Panc1 (cell line): ENCODE results near the gene CNNM1. TPM values are rescaled to one million over a fixed set of nuclear protein-coding genes. Genes with fewer than 3 reads are reported as not detected.

Experiments
- ATAC-seq: fragments of 200-7000 bp; cut with Tn5 transposase; 2 replicates; pipeline ENCODE4 v1.9.1; 2020; ENCODE audit warnings: mild to moderate bottlenecking, moderate library complexity
- Bru-seq: library from RNA; stranded (reverse); fragments of 400-500 nt; gene quantifications from one replicate; lab custom pipeline; 2021; lab: Mats Ljungman, UMichigan
- BruChase-seq, 2 experiments: library from RNA; stranded (reverse); fragments of 400-500 nt; gene quantifications; one replicate each; lab custom pipeline; 2021; lab: Mats Ljungman, UMichigan
- BruUV-seq: library from RNA; stranded (reverse); fragments of 400-500 nt; replicated peaks from 2 replicates; lab custom pipeline; 2021; lab: Mats Ljungman, UMichigan
- CTCF ChIA-PET: fragments of 300-600 bp; sonication (Branson Sonifier 250); formaldehyde crosslinking; loops from one replicate; lab custom pipeline; 2022; ENCODE audit warnings: antibody characterized with exemption; lab: Charles Lee
- POLR2A ChIA-PET: fragments of 300-600 bp; sonication (Branson Sonifier 250); formaldehyde crosslinking; loops from one replicate; lab custom pipeline; 2022; ENCODE audit warnings: antibody characterized with exemption; lab: Charles Lee
- DNase-seq: peaks from one replicate; pipeline ENCODE4 v3.0.0-alpha.2; 2010; ENCODE audit warnings: low read depth, low spot score
- H3K27ac ChIP-seq: 2 replicates; pipeline ENCODE4 v1.5.1; 2011; ENCODE audit warnings: mild to moderate bottlenecking, low read length, inconsistent platforms
- H3K27me3 ChIP-seq: fragments of 200-500 bp; sonication (Bioruptor generic); 2 replicates; pipeline ENCODE4 v1.6.0; 2014; ENCODE audit warnings: low read length, inconsistent platforms; ENCODE audit not compliant: control insufficient read depth, insufficient read depth
- H3K36me3 ChIP-seq: fragments of 200-500 bp; sonication (Bioruptor generic); 2 replicates; pipeline ENCODE4 v1.5.1; 2014; ENCODE audit warnings: inconsistent platforms, mild to moderate bottlenecking, low read length, moderate library complexity; ENCODE audit not compliant: control insufficient read depth, insufficient read depth
- H3K4me1 ChIP-seq: 2 replicates; pipeline ENCODE4 v1.5.1; 2011; ENCODE audit warnings: inconsistent platforms, mild to moderate bottlenecking, low read length, moderate library complexity; ENCODE audit not compliant: control insufficient read depth, insufficient read depth
- H3K4me3 ChIP-seq, 2 experiments: 2 replicates each; pipeline ENCODE4 v1.5.1; 2011 to 2012; ENCODE audit warnings: low read depth in 2 of 2, low read length in 2 of 2, mild to moderate bottlenecking in 2 of 2, inconsistent platforms in 1 of 2, moderate library complexity in 1 of 2
- H3K9me3 ChIP-seq: fragments of 200-500 bp; sonication (Bioruptor generic); 2 replicates; pipeline ENCODE4 v1.5.1; 2014; ENCODE audit warnings: low read depth, mild to moderate bottlenecking, inconsistent platforms, low read length, moderate library complexity; ENCODE audit not compliant: control insufficient read depth, insufficient read depth
- CTCF ChIP-seq: fragments of 450-650 bp; IDR thresholded peaks from 2 replicates; pipeline ENCODE4 v1.5.1; 2017; ENCODE audit warnings: mild to moderate bottlenecking
- POLR2AphosphoS5 ChIP-seq: IDR thresholded peaks from 2 replicates; pipeline ENCODE4 v1.6.1; 2012; ENCODE audit warnings: mild to moderate bottlenecking, low read depth, low read length, moderate library complexity
- REST ChIP-seq, 2 experiments: IDR thresholded peaks; 2 replicates each; pipeline ENCODE4 v1.6.1; 2011 to 2012; ENCODE audit warnings: low read depth in 2 of 2, control low read depth in 1 of 2, low read length in 1 of 2, mild to moderate bottlenecking in 1 of 2, moderate library complexity in 1 of 2; ENCODE audit not compliant: insufficient read depth in 1 of 2
- SIN3A ChIP-seq: IDR thresholded peaks from 2 replicates; pipeline ENCODE4 v1.6.1; 2012; ENCODE audit warnings: low read depth, mild to moderate bottlenecking, low read length, moderate library complexity, borderline replicate concordance; ENCODE audit not compliant: insufficient read depth
- TCF7L2 ChIP-seq: IDR thresholded peaks from 2 replicates; pipeline ENCODE4 v1.6.1; 2011; ENCODE audit warnings: mild to moderate bottlenecking, low read depth, low read length, inconsistent platforms
- in situ Hi-C: cut with HindIII; loops from 2 replicates; pipeline ENCODE4 v1.10.0; 2016; ENCODE audit warnings: low sequenced_read_pairs, low pct_unique_long_range_greater_than_20kb
- intact Hi-C: fragments of 100-400 bp; cut with micrococcal nuclease; formaldehyde crosslinking; loops from one replicate; pipeline ENCODE4 v1.10.0; 2022; ENCODE audit not compliant: unreplicated experiment
- long read RNA-seq: library from polyadenylated mRNA; unstranded; transcript quantifications from one replicate; pipeline ENCODE4 v2.0.0, GENCODE V29; 2021; ENCODE audit not compliant: unreplicated experiment
- polyA plus RNA-seq: library from polyadenylated mRNA; unstranded; fragments of >200 nt; gene quantifications from one replicate; pipeline ENCODE4 v1.2.1, GENCODE V29; 2012; ENCODE audit warnings: missing spikeins; ENCODE audit not compliant: insufficient read length
- total RNA-seq: library from RNA; stranded (reverse); gene quantifications from one replicate; pipeline ENCODE4 v1.2.1, GENCODE V29; 2021; ENCODE audit not compliant: unreplicated experiment

Gene CNNM1
- total RNA-seq = 16.6 TPM
- 12.7 TPM for polyA plus RNA-seq
- Bru-seq, nascent RNA = percentile 65 among the genes with signal in this experiment
- percentile 75 among the genes with signal in this experiment for BruChase-seq, experiment 1, labeled RNA remaining after a 2-hour chase
- BruChase-seq, experiment 2, labeled RNA remaining after a 6-hour chase = percentile 73 among the genes with signal in this experiment
- long read RNA-seq, full-length matches to known transcripts = 17 of 46 reads
- long read RNA-seq, partial matches to known transcripts = 9 of 46 reads
- long read RNA-seq, other reads (novel, unspliced or antisense) = 20 of 46 reads

GRCh38 chr10:99329304-99329553, at the start of gene CNNM1:
CNNM1 (plus strand) TSS chr10:99329356; CDS start chr10:99329388, 32 bp downstream.
- CTCF ChIA-PET = interaction anchor here (1.1 kb wide), 1 partner anchor 42 kb away, joined by 3 read pairs; no protein-coding TSS in a partner anchor
- intact Hi-C loops = no loop called here
- Histone ChIP-seq H3K4me3 (peak within 1 kb of the TSS; percentile 55 to 81), H3K27ac (peak within 1 kb of the TSS; percentile 70), H3K36me3 (no peaks in the 10 kb centered on the region), H3K4me1 (peaks cover 12% of the 10 kb centered on the region), H3K9me3 (no peaks in the 10 kb centered on the region), H3K27me3 (no peaks in the 10 kb centered on the region)
- TF ChIP-seq POLR2AphosphoS5 (no peak), TCF7L2 (0 out of 2 replicates have a peak, but pooled peaks have one; percentile 22)
- DNase-seq (no peak), ATAC-seq (peak; percentile 86)
- POLR2A ChIA-PET = no interaction called here
- in situ Hi-C loops = no loop called here
- BruUV-seq = no TSS peak

GRCh38 chr10:99279626-99280111, 49.5 kb upstream of the CNNM1 start:
- ATAC-seq = peak; percentile 62; the same call in 1 of the 2 replicates

More at GRCh38 chr10:99279626-99280111, 49.5 kb upstream of the CNNM1 start:
- no TSS peak for BruUV-seq
- DNase-seq = no peak
- intact Hi-C loops = loop anchor here (10.0 kb wide), 1 partner anchor 485 kb away; no protein-coding TSS in a partner anchor
- POLR2A ChIA-PET = no interaction called here
- H3K4me1 ChIP-seq = no peaks in the 10 kb centered on the region
- no peak for TF ChIP-seq POLR2AphosphoS5
- no peak for TF ChIP-seq REST (IDR thresholded peaks at IDR 0.05; ENCODE audit: insufficient read depth in 1 of 2, low read depth in 2 of 2, low read length in 1 of 2)
- TF ChIP-seq TCF7L2 = no peak
- TF ChIP-seq CTCF = no peak
- TF ChIP-seq SIN3A = no peak
- H3K27me3 ChIP-seq = peaks cover 9% of the 10 kb centered on the region; the same call in 1 of the 2 replicates
- no peak overlapping the region for H3K4me3 ChIP-seq
- CTCF ChIA-PET = interaction anchor here (0.9 kb wide), 1 partner anchor 812 kb away, joined by 3 read pairs; no protein-coding TSS in a partner anchor
- in situ Hi-C loops = no loop called here
- H3K9me3 ChIP-seq = peaks cover 7% of the 10 kb centered on the region; the same call in 1 of the 2 replicates
- no peaks in the 10 kb centered on the region for H3K36me3 ChIP-seq
- H3K27ac ChIP-seq = no peak overlapping the region
